ENCODE results near the gene NTM. TPM values are rescaled to one million over a fixed set of nuclear protein-coding genes. Genes with fewer than 3 reads are reported as not detected.
A peak's percentile ranks its signal among the peaks of the same experiment; 100 is the strongest.

The NTM gene
- total RNA-seq, 1 experiment from 2014 or later, result 9.9 TPM

DNA sequence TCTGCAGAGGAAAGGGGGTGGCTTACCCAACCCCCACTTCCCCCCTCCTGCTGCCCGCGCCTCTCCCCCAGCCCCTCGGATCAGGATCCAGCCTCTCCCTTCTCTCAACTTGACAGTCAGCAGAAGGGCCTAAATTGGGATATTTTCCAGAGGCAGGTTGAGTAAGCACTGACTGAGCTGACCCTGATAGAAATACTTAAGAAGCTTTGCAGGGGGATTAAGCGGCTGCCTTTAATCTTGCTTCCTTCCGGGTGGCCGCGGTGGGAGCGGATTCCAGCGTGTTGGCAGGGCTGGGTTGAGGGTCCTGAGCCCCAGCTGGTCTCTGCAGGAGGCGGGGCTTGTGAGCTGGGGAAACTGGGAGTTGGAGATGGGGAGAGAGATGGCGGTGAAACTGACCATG is 445.2 kb downstream of the NTM start:
- TF ChIP-seq, protein P1, sequence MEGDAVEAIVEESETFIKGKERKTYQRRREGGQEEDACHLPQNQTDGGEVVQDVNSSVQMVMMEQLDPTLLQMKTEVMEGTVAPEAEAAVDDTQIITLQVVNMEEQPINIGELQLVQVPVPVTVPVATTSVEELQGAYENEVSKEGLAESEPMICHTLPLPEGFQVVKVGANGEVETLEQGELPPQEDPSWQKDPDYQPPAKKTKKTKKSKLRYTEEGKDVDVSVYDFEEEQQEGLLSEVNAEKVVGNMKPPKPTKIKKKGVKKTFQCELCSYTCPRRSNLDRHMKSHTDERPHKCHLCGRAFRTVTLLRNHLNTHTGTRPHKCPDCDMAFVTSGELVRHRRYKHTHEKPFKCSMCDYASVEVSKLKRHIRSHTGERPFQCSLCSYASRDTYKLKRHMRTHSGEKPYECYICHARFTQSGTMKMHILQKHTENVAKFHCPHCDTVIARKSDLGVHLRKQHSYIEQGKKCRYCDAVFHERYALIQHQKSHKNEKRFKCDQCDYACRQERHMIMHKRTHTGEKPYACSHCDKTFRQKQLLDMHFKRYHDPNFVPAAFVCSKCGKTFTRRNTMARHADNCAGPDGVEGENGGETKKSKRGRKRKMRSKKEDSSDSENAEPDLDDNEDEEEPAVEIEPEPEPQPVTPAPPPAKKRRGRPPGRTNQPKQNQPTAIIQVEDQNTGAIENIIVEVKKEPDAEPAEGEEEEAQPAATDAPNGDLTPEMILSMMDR (conservative IDR thresholded peaks at IDR 0.05), result no peak
- H2AK5ac ChIP-seq (ENCODE audit: insufficient read length, low read length), result no peak overlapping the region
- no peak overlapping the region for H4K8ac ChIP-seq (replicated peaks; ENCODE audit: insufficient read length, low read depth, low read length)
- no peak overlapping the region for H2BK5ac ChIP-seq (ENCODE audit: insufficient read length, low read length)
- H2BK20ac ChIP-seq (ENCODE audit: low read depth, low read length, poor library complexity, severe bottlenecking), result no peak overlapping the region
- H3T11ph ChIP-seq (ENCODE audit: low read length), result no peak overlapping the region
- no peak overlapping the region for H4K91ac ChIP-seq (ENCODE audit: insufficient read length, low read depth, low read length)
- Mint-ChIP-seq H3K27ac (peak overlapping the region in 2 of 3 experiments; percentile 74 to 78; a peak in 3 of 7 replicates), H3K9me3 (no peaks in the 10 kb centered on the region), H3K4me3 (no peak overlapping the region), H3K4me1 (peaks cover 22 to 29% of the 10 kb centered on the region in 2 experiments), H3K27me3 (ENCODE audit: low read depth) (peaks cover 4% of the 10 kb centered on the region; the same call in 1 of the 2 replicates), H3K36me3 (ENCODE audit: insufficient read depth in 1 of 3, low read depth in 3 of 3) (no peaks in the 10 kb centered on the region)
- no peaks in the 10 kb centered on the region for H3K79me2 ChIP-seq (ENCODE audit: insufficient read depth, low read length)
- H3K14ac ChIP-seq (ENCODE audit: insufficient read depth, low read length), result no peak overlapping the region
- no peak overlapping the region for H3K27ac ChIP-seq (ENCODE audit: insufficient read length, low read depth, low read length)
- H3K23ac ChIP-seq (ENCODE audit: insufficient read length, low read depth, low read length), result no peak overlapping the region
- H3K18ac ChIP-seq (ENCODE audit: insufficient read length, low read depth, low read length), result no peak overlapping the region
- no peak overlapping the region for H2BK15ac ChIP-seq (ENCODE audit: low read depth, low read length)
- H3K27me3 ChIP-seq (ENCODE audit: insufficient read depth, low read length), result no peaks in the 10 kb centered on the region
- no CpG with 5 or more reads among the region's 11 CpGs for WGBS (ENCODE audit: extremely low coverage, insufficient read length, low lambda C conversion rate)
- H3K4me2 ChIP-seq (ENCODE audit: insufficient read depth, insufficient read length, low read length), result no peak overlapping the region
- no peak overlapping the region for H3K4ac ChIP-seq (ENCODE audit: low read depth, low read length)
- H4K20me1 ChIP-seq (ENCODE audit: control insufficient read depth, insufficient read depth, insufficient read length), result no peaks in the 10 kb centered on the region
- no peak for DNase-seq
- no peak overlapping the region for H2BK12ac ChIP-seq (ENCODE audit: insufficient read length, low read depth, low read length)
- no peak overlapping the region for H2BK120ac ChIP-seq (ENCODE audit: low read depth, low read length, poor library complexity, severe bottlenecking)
- H3K4me1 ChIP-seq (ENCODE audit: insufficient read depth, low read length), result peaks cover 4% of the 10 kb centered on the region; the same call in 1 of the 2 replicates
- no peak overlapping the region for H3K56ac ChIP-seq (ENCODE audit: insufficient read length, low read depth, low read length)
- H3K79me1 ChIP-seq (ENCODE audit: insufficient read depth, low read depth, low read length, poor library complexity, severe bottlenecking), result no peaks in the 10 kb centered on the region
- H3K9me3 ChIP-seq (ENCODE audit: control insufficient read depth, low read depth, low read length), result no peaks in the 10 kb centered on the region
- H4K5ac ChIP-seq (ENCODE audit: insufficient read length, low read depth, low read length), result no peak overlapping the region
- no peaks in the 10 kb centered on the region for H3K23me2 ChIP-seq (ENCODE audit: insufficient read length, low read depth, low read length, poor library complexity, severe bottlenecking)
- no peak overlapping the region for H3K9ac ChIP-seq (ENCODE audit: extremely low read depth, insufficient read length, low read length)
- no peak overlapping the region for H2AFZ ChIP-seq (ENCODE audit: low read length)
